GM21786 (cell line): Measurements from ENCODE around the gene TUBB2A.
"Not testable (repeated sequence)": the region's sequence is repeated elsewhere in the genome, so short reads cannot be mapped to it uniquely, and the experiment has no call there.

Experiments
- ATAC-seq: cut with Tn5 transposase; IDR thresholded peaks from one replicate; pipeline ENCODE4 v1.9.1; 2021; ENCODE audit not compliant: unreplicated experiment

TUBB2A gene

DNA sequence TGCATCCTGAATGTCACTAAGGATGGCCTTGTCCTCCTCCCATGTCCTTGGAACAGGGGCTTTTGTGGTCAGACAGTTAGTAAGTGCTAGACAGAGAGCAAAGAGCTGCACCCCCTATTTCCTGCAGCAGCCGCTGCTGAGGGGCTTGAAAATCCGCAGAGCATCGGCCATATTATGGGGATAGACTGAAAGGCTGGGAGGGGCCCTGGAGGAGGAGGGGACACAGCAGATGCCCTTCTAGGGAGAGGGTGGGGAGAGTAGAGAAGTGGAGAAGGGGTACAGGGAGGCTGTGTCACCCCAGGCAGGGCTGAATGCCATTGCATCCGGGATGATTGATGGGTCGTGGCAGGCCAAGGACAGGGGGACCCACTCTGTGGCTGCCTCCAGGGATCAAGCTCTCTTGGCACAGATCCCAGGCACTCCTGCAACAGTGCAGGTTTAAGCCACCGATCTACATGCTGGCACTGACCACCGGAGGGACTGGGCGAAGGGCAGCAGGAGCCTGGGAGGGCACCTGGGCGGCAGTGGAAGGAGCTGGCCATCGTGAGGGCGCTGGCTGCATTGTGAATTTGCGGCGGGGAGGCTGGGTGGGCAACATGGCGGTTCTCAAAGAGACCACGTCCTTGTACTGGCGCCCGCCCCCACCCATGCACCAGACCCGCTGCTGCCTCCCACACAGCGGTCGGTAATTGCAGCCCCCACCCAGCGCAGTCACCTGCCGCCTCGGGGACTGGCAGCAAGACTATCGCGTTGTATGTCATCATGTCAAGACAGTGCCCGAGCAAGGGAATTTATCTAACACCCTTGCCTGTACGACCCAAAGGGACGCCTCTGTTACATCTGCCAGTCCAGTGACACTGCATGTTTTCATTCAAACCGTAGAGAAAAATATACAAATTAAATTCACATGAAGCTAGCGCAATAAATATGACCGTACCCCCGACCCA, 887 bp downstream of the TUBB2A start:
- peak; percentile 23 for ATAC-seq

DNA sequence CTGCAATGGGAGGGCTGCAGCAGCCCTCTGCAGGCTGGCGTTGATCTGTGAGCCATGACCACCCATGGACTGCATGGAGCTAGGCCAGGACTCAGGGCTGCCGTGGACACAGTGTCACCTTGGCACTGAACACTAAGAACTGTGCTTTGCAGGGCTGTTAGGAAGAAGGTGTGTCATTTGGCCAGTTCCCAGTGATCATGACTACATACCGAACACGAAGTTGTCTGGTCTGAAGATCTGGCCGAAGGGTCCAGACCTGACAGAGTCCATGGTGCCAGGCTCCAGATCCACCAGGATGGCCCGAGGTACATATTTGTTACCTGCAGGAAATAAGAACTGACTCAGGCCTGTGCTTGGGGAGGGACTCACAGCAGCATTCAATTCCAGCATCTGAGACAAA, 1.9 kb downstream of the TUBB2A start:
- not testable (repeated sequence) for ATAC-seq

DNA sequence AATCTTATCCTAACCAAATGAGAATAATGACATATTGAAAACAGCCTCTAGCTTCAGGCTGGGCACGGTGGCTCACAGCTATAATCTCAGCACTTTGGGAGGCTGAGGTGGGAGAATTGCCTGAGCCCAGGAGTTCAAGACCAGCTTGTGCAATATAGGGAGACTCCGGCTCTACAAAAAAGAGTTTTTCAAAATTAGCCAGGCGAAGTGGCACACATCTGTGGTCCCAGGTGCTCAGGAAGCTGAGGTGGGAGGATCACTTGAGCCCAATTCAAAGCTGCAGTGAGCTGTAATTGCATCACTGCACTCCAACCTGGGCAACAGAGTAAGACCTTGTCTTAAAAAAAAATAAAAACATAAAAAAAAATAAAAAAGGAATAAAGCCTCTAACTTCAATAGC, 4.7 kb downstream of the TUBB2A start:
- ATAC-seq: no peak

DNA sequence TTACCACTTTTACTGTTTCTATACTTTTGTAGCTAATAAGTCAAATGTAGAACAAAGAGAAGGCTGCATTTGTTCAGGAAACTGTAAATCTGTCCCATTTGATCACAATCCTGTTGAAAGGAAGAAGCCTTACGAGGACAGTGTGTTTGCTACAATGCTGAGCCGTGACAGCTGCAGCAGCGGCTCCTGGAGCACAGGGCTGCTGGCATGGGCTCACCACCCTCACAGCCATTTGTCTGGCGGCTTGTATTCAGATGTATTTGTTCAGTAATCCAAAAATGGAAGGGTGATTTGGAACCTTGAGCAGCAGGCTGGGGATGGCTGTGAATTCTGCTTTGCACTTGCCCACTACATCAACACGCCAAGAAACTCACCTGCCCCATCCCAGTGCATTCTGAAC, 5.7 kb downstream of the TUBB2A start:
- no peak for ATAC-seq

DNA sequence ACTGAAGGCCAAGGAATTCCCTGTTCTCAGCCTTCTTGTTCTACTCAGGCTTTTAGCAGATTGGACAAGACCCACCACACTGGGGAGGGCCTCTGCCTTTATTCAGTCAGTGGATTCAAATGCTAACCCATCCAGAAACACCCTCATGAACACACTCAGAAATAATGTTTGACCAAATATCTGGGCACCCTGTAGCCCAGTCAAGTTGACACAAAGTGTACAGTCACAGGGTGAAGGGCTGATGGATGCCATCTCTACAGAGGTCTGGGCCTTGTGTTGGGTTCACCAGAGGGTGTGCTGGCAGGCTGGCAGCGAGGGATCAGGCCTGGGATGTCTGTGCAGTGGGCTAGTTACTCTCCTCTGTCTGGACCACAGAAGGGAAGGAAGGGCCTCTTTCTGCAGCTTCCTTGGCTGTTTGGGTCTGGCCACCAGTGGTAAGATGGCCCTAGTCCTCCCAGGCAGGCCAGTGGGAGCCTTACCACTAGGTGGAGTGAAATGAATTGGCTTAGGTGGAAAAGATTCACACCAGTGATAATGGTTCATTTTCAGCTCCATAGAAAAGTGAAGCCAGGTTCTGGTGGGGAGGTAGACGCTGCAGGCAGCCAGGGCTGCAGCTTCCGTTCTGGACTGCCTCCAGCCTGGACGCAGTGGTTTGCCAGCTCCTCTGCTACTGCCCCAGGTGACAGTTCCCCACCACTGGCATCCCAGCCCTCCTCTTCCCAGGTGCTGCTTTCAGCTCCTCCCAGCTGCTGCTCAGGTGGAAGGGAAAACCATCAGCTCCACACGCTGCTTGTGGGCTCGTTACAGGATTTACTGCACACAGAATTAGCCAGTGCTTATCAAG, 9.2 kb downstream of the TUBB2A start:
- no peak for ATAC-seq

DNA sequence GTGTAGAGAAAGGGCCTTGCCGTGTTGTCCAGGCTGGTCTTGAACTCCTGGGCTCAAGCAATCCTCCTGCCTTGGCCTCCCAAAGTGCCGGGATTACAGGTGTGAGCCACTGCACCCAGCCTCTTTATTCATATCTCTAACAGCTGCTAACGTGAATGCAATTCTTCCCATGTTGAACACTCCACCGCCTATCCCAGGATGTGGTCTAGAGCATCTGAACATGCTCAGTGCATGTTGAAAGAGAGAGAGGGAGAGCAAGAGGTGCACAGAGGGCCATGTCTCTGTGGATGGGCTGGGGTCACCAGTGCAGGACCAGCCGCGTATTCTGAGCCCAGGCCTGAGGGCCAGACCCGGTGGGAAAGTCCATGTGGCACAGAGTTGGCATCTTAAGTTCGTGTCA, 12.8 kb downstream of the TUBB2A start:
- no peak for ATAC-seq

DNA sequence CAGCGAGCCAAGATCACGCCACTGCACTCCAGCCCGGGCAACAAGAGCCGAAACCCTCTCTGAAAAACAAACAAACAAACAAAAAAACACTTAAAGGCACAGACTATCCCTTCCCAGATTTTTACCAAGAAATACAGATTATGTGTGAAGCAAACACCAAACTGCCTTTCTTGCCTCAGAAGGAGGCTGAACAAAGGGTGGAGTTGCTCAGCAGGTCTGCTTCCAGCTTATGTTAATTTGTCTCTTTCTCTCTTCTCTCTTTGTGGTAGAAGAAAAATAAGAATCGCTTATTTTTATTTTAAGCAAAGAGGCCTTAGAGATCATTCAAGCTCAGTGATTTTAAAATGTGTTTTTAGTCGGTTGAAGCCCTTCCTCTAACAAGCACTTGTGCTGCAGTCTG, 14.2 kb downstream of the TUBB2A start:
- ATAC-seq: no peak

DNA sequence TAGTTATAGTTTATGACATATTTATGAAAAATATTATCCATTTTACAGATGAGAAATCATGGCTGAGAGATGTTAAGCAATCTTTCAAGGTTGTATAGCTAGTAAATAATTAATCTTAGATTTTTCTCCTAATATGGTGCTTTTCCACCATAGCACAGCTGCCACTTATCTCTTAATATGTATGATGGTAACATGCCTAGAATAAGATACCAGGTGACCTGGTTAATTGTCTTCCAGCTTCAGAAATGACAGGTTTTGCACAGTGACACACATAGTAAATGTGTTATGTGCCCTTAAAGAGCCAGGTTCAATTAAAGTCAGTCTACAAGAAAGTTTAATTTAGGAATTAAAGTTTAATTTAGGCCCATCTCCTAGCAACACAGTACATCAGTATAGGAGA, 14.8 kb downstream of the TUBB2A start:
- ATAC-seq: no peak

DNA sequence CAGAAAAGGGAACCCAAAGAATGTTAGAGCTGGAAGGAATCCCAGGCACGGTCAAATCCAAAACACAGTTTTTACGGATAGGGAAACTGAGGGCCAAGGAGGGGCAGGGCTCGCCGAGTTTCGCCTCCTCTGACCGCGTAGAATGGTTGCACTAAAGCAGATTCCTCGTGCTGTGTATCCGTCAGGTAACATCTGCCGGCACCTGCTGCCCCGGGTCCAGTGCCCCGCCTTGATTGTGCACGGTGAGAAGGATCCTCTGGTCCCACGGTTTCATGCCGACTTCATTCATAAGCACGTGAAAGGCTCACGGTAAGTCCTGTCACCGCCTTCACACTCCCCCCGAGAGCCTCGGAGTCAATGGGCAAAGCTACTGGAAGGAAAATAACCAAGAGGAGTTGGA, 17.1 kb downstream of the TUBB2A start:
- no peak for ATAC-seq

DNA sequence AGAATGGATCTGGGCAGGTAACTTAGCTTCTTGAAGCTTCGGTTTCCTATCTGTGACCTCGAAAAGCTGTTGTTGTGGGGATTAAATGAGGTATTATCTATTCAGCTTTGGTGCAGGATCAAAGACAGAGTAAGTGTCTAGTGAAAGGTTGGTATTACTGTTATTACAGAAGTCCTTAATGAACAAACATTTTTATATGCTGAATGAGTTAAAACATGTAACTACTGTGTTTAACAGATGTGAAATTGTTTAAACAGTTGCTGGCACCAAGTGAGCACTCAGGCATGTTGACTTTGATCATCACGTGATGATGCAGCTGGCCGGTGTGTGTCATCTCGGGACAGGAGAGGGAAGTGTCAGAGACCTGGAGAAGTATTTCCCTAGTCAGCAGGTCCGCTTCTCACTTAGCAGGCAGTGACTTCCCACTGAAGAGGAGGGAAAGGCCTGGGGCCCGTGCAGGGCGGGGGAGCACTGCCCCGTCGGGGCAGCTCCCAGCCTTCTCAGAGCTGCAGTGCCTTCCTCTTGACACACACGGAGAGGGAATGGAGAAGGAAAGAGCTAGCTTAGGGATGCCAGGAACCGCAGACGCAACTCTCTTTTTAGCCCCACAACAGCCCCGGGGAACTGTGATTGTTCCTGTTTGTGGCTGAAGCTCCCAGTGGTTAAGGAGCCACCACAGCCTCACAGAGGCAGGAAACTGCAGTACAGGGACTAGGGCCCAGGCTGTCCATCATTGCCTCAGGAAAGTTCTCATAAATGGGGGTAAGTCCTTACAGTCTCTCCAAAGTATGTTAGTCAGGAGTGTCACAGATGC, 18.0 kb downstream of the TUBB2A start:
- ATAC-seq: peak; percentile 79

DNA sequence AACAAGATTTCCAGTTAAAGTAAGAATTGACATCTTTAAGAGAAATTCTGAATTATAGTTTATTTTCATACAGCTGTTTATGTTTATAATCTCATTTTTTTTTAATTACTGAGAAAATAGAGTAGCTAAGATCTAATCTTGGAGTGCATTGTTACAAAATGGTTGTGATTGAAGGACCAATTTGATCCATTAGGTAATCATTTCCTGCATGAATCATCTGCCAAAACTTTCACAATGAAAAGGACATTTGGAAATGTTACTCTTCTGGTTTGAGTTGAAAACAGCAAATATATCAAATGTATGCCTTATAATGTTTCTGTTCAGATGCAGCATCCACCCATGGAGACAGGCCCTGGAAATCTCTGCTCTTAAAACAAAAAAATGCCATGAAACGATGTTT, 19.0 kb downstream of the TUBB2A start:
- ATAC-seq: no peak

DNA sequence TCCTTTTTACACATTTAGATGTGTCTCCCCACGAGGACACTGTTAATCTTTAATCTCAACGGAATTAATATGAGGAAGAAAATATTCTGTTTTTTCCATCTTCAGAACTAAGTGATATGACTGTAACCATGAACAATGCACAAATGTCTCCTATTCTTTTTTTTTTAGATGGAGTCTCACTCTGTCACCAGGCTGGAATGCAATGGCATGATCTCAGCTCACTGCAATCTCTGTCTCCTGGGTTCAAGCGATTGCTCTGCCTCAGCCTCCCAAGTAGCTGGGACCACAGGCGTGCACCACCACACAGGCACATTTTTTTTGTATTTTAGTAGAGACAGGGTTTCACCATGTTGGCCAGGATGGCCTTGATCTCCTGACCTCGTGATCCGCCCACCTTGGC, 19.5 kb downstream of the TUBB2A start:
- not testable (repeated sequence) for ATAC-seq

DNA sequence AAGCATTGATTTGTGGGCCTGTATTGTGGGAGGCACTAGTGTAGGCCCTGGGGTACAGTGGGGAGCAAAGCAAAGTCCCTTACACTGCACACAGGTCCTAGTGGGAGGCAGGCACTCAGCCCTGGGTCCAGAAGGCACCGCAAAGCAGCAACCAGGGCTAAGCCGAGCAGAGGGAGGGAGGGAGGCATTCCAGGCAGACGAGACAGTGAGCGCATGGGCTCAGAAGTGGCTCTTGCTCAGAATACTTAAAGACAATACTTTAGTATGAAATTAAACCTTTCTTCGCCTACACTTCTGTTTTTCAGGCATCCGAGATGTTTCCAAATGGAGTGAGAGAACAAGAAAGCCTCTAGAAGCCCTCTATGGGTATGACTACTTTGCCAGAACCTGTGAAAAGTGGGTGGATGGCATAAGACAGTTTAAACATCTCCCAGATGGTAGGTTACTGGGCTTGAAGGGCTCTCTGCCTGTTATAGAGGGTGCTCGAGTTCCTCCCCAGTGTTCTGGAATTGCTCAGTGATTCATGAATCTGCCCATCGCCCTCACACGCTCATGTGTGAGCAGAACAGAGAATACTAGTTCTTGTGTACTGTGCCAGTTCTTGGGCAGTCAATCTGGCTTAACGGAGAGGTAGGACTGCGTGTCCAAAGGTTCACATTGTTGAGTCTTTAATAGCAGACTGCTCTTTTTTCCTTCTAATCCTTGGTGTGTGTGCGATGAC, 20.1 kb downstream of the TUBB2A start:
- ATAC-seq: no peak

DNA sequence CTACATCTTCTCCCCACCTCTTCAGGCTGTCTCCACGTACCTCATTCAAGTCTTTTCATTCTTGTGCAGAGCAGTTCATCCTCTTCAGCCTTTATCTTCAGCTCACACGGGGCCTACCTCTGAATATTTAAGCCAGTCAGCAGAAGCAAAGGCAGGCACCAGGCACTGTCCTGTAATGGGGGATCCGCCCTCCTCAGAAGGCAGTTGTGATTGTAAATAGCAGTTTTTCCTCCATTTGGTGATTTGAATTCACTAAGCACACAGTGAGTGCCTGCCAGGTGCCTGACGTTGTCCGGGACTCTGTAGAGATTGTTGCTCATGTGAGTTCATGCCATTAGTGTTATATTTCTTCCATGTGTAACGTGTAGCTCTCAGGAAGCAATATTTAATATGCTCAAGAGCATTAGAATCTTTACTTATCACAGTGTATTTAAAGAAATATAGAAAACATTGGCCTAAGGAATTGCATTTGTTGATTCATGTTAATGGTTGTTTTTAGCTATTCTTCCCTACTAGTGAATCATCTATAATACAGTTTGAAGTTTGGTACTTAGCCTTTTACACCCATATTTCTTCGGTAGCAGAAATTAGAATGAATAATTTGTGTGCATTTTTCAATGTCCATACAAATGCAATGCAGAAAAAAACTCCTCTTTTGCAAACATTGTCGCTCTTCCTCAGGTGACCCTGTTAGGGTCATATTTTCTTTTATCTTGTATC, 20.9 kb downstream of the TUBB2A start:
- ATAC-seq: no peak

DNA sequence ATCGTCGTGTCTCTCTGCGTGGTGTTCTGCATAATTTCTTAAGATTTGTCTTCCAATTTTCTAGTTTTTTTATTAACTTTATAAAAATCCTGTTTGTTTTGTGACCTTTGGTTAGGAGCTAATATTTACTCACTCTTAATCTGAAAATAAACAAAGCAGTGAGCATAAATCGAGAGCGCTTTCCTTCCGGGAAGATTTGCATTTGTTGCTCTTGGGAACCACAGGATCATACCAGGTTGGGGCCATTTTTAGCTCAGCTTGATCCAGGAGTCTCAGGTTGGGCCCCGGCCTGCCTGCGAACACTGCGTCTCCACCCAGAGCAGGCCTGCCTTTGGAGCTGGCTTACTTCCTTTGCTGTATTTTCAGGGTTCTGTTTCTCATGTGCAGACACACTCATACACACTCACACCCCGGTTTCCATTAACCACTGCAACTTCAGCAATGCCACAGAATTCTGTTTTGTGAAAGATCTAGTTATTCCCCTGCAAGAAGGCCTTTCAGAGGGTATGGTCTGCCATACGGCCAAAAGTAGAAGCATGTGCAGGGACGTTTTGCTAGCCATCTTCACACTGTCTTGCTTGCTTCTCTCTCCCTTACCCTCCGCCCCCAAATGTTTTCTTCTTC, 21.6 kb downstream of the TUBB2A start:
- no peak for ATAC-seq

DNA sequence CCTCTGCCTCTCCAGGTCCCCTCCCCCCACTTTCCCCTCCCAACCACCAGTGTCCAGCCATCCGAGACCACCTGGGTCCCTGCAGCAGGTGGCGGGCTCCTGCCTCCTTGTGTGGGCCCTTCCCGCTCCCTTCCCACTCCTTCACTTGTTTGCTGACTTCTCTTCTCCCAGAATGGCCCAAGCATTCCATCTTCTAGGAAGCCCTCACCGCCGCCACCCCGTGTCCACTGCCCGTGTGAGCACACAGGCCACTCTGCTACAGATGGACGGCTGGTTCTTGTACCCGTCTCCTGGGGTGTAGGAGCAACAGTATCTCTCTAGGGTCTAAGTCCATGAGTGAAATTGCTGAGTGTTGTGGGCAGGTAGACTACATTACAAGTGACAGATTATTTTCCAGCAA, 23.8 kb downstream of the TUBB2A start:
- ATAC-seq: no peak

DNA sequence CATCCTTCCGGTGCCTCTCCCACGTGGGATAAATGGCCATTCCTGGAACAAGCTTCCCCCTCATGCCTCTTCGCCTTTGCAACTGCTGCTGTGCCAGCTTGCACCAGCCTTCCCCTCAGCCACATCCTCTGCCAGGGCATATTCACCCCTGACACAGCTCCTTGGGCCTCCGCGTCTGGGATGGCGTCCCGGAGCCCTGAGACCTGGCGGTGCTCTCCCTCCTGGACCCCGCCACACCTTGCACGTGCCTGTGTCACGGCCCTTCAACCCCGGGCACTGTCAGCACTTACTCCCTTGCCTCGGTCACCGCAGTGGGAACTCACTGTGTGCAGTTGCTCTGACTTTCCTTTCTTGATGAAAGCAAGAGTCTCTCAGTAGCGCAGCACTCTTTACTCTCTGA, 25.6 kb downstream of the TUBB2A start:
- ATAC-seq: no peak

DNA sequence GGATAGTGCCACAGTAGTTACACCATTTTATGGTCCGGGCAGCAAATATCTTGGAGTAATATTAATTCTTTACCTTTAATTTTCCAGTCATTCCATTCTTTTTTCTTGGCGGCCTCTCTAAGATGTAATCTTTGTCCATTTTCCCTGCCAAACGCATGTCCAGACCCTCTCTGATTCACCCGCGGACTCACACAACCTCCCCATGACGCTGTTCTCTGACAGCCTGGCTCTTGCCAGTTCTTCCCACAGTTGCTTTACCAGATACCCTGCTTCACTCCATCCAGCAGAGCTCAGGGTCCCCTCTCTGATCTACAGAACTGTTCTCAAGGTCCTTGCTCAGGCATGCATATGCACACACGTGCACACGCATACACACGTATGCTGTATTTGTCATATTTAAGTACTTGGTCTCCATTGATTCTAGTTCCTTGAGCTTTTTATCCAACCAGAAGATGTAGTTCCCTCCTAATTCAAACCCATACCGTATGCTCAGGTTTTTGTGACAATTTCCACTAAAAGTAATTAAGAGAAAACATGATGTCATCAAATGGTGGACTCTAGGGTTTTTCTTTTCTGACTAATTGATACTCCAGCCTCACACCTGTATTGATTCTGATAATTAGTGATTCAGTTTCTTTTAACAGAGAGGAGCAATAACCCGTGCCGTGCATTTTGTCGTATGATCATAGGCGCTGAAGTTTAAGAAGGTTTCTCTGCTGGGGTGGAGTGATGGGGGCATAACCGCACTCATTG, 28.8 kb downstream of the TUBB2A start:
- no peak for ATAC-seq

DNA sequence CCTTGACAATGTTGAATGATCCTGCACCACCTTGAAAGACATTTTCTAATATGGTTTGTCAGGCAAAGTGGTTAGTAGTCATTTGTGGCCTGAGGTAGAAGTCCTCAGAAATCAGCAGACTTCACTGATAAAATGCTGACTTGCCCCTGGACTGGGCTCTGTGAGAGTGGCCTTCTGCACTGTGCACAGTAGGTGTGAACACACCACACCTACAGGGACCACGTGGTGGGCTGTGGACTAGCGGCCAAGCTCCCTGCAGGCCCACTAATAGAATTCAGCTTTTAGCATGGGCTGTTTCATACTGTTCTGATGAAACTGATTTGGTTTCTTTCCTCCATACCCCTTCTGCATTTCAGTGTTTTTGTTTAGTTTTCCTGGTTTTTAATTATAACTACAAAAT, 31.5 kb downstream of the TUBB2A start:
- ATAC-seq: no peak
